Measurements from ENCODE around the gene MAP2K6.

MAP2K6 gene

DNA sequence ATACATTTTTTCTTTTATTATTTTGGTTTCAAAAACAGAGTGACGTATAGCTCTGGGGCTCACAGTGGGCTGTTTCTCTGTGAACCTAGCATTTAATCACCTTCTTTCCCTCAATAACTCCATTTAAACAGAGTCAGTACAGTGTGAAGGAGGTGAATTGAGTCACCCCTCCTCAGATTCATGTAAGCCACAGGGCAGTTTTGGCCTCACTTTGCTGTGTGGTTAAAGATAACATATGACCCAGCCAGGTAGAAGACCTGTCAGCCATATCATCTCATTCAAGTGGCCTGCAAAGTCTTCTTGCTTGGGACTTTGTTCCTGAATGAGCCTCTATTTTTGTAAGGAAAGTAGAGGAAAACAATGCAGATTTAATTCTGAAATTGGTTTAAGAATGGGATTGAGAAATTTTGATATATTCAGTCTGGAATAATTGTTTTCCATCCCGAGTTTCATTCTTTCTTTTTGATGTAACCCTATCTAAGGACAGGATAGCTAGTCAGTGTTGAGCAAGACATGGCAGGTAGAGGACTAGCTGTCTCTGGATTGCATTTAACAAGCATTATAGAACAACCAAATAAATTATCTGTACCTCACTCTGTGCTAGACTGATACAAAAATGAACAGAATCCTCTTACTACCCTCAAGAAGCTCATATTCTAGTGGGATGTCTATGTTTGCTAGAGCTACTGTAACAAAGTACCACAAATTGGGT lies 13.1 kb downstream of the MAP2K6 start:
- DNase-seq, result no peak

DNA sequence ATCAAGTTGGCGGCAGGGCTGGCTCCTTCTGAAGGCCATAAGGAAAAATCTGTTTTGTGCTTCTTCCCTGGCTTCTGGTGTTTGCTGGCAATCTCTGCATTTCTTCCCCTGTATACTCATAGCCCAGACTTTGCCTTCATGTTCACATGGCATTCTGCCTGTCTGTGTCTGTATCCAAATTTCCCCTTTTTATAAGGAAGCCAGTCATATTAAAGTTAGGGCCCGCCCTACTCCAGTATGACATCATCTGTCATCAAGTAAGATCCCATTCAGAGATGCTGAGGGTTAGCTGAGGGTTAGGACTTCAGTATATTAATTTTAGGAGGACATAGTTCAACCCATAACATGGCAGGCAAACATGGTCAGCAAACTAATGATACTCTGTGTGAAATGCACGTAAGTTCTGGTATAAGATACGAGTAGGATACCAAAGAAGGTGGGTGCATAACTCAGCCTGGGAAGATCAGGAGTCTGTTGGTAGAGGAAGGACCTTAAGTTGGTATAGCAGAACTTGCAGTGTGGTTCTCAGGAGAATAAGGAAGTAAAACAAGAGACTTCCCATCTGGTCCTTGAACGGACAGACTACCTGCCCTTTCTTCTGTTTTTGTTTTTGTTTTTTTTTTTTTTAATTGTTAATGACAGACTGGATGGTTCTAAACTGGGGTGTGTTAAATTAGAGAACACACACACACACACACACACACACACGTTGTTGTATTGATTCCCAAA lies 13.9 kb downstream of the MAP2K6 start:
- DNase-seq, result no peak

GRCh38 chr17:69430488-69430887 lies 16.0 kb downstream of the MAP2K6 start:
- DNase-seq, result no peak

- no peak for DNase-seq
Observed at GRCh38 chr17:69431835-69432234, 17.3 kb downstream of the MAP2K6 start.

GRCh38 chr17:69433093-69433492 lies 18.6 kb downstream of the MAP2K6 start:
- DNase-seq, result no peak

- DNase-seq, result no peak
Observed at GRCh38 chr17:69434164-69434579, 19.7 kb downstream of the MAP2K6 start.

GRCh38 chr17:69435971-69436696 lies 21.6 kb downstream of the MAP2K6 start:
- no peak for DNase-seq

DNA sequence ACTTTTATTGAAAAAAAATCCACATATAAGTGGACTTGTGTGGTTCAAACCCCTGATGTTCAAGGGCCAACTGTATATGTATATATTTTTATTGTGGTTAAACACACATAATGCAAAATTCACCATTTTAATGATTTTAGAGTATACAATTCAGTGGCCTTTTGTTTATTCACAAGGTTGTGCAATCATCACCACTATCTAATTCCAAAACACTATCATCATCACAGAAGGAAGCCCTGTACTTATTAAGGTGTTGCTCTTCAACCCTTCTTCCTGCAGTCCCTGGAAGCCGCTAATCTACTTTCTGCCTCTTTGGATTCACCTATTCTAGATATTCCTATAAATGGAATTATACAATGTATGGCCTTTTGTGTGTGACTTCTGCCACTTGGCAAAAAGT lies 23.0 kb downstream of the MAP2K6 start:
- no peak for DNase-seq

GRCh38 chr17:69438776-69439175 lies 24.3 kb downstream of the MAP2K6 start:
- DNase-seq, result no peak

GRCh38 chr17:69441179-69441578 lies 26.7 kb downstream of the MAP2K6 start:
- DNase-seq, result no peak

GRCh38 chr17:69443138-69443537 lies 28.6 kb downstream of the MAP2K6 start:
- no peak for DNase-seq

DNA sequence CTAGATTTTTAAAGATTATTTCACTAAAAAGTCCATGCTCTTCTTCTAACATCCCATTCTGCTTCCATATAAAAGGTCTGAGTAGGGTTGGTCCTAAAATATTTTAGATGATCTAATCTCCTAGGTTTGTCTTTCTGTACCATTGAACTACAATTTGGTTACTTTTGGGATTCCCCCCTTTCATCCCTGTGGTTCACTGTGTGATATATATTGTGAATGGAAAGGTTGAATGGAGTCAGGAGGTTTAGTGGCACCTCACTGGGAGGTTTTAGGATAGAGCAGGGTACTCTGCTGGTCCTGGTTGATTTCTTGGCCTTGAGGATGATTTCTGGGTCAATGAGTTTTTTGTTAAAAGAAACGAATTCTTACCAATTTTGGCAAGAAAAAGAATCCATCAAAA lies 29.5 kb downstream of the MAP2K6 start:
- no peak for DNase-seq

GRCh38 chr17:69445132-69445531 lies 30.6 kb downstream of the MAP2K6 start:
- DNase-seq, result no peak

GRCh38 chr17:69447726-69448125 lies 33.2 kb downstream of the MAP2K6 start:
- no peak for DNase-seq

DNA sequence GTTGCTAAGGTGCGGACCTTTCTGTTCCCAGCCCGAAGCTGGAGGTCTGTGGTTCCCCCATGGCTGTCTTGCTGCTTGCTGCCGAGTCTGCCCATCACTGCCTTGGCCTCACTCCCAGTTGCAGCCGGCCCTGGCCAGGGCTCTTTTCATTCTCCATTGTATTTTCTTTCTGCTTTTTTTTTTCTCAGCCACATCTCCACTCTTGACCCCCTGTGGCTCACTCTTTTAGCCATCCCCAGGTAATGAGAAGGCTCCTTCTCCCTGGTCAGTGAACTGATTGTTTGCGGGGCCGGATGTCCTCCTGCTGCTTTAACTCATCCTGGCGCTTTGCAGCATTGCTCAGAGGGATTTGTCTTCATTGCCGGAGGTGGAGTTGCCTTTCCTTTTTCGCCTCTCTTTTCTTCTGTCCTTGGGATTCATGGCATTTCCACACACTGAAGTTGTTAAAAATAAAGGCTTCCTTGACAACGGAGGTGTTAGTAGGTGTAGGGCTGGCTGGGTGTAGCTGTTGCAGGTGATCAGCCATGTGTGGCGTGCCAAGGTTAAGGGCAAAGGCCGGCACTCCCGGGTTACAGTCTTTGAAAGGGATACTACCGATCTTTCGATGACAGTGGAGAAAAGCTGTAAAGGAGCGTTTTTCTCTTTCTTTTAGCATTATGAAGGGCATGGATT lies 34.1 kb downstream of the MAP2K6 start:
- no peak for DNase-seq

- no peak for DNase-seq
Observed at GRCh38 chr17:69450131-69450530, 35.6 kb downstream of the MAP2K6 start.

- no peak for DNase-seq
Observed at GRCh38 chr17:69450918-69451317, 36.4 kb downstream of the MAP2K6 start.

DNA sequence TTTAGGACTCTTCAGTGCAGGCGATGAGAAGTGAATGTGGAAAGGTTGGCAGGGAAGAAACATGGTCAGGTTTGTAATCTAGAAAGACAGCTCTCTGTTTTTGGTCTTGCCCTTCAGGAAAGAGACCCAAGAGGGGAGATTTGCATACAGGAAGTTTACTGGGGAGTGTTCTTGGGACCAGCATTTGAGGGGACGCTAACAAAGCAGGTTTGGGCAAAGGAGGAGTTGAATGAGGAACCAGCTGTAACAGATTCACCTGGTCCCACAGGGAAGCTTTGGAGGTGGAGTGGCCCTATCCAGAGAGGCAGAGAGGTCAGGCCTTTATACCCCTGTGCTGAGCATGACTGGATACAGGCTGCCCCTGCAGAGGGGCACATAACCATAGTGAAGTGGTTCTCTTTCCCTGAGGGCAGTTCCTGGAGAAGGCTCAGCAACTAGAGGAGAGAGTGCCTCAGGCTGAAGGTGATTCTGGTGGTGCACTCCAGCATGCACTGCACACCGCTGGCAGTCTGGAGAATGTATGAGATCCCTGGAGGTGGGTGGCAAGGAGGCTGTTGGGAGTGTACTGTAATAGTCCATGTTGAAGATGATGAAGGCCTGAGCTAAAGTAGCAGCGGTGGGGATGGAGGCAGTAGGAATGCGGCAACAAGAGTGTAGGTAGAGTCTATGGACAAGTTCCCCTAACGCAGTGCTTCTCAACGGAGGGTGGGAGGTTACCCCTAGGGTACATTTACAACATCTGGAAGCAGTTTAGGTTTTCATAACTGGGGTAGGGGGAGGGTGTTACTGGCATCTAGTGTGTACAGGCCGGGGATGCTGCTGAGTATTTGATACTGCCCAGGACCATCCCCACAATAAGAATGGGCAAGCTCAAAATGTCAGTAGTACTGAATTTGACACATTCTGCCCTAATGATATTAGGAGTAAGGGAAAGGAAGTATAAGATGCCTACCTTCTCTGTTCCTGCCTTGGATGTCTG lies 37.2 kb downstream of the MAP2K6 start:
- no peak for DNase-seq

DNA sequence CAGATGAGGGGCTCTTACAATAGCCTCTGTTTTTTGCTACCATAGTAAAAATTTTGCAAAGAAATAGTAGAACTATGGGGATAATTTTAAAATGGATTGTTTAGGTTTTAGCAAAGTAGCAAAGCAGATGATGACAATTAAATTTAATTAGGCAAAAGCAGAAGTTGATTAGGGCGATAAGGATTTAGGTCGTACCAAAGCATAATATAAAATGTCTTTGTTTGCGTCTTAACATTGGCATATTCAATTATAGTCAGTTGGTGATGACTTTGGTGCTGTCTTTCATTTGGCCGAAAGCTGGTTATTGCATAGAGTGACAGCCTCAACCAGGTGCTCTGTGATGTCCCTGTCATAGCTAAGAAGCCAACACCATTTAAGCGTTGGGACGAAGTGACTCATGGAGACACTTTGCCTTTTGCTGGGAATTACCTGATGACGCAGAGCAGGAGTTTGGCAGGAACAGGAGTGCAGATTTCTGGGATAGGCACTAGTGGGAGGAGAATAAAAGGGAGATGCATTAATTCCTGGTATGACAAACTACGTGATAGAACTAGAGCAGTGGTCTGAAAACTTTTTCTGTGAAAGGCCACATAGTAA lies 38.3 kb downstream of the MAP2K6 start:
- DNase-seq, result no peak

- no peak for DNase-seq
Observed at GRCh38 chr17:69454051-69454450, 39.6 kb downstream of the MAP2K6 start.

DNA sequence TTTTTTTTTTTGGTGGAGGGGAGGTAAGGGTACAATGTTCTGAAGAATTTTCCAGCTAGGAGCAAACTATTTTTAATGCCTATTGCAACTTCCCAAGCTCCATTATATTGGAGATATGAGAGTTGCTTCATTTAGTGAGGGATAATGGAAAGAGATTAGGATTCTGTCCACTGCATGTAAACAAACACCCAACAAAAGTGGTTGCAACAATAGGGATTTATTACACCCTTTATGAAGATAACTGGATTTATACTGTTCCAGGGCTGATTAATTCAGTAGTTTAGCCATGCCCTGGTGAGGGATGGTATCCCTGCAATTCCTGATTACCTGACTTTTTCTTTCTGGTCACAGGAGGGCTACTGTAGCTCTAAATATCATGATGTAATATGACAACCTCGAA lies 40.5 kb downstream of the MAP2K6 start:
- DNase-seq, result no peak

DNA sequence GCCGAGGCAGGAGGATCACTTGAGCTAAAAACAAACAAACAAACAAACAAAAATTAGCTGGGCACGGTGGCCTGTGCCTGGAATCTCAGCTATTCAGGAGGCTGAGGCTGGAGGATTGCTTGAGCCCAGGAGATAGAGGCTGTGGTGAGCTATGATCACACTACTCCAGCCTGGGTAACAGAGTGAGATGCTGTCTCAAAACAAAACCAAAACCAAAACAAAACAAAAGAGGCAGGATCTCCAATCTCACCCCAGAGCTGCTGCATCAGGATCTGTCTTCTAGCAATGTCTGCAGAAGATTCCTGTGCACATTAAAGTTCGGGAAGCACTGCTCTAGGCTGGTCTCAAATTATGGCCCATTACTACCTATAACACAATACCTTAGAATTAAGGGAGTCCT lies 43.1 kb downstream of the MAP2K6 start:
- DNase-seq, result no peak
